SU-DHL-6 (cell line): ENCODE data around the gene FUOM.

Experiments used
- EZH2phosphoT487 ChIP-seq: fragments of 200-600 bp; sonication (generic), shearing (Covaris generic); conservative IDR thresholded peaks from 2 replicates; pipeline ENCODE4 v1.6.1; 2018; ENCODE audit warnings: mild to moderate bottlenecking, antibody characterized with exemption, low read length, moderate library complexity, mixed read lengths
- TF ChIP-seq, protein P1 (sequence below): fragments of 200-600 bp; sonication (generic); IDR thresholded peaks from one replicate; pipeline ENCODE4 v1.5.1; 2017; ENCODE audit warnings: antibody characterized with exemption, mild to moderate bottlenecking, low read length, moderate library complexity; ENCODE audit not compliant: insufficient read depth, poor library complexity, severe bottlenecking

DNA sequence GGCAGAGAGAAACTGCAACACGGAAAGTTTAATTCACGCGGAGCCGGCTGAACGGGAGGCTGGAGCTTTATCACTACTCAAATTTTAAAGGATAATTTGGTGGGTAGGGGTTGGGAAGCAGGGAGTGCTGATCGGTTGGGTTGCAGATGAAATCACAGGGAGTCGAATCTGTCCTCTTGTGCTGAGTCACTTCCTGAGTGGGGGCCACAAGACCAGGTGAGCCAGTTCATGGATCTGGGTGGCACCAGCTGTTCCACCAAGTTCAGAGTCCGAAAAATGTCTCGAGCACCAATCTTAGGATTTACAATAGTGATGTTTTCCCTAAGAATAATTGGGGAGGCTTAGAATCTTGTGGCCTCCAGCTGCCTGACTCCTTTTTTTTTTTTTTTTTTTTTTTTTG is 14.3 kb downstream of the FUOM start:
- TF ChIP-seq, protein P1, sequence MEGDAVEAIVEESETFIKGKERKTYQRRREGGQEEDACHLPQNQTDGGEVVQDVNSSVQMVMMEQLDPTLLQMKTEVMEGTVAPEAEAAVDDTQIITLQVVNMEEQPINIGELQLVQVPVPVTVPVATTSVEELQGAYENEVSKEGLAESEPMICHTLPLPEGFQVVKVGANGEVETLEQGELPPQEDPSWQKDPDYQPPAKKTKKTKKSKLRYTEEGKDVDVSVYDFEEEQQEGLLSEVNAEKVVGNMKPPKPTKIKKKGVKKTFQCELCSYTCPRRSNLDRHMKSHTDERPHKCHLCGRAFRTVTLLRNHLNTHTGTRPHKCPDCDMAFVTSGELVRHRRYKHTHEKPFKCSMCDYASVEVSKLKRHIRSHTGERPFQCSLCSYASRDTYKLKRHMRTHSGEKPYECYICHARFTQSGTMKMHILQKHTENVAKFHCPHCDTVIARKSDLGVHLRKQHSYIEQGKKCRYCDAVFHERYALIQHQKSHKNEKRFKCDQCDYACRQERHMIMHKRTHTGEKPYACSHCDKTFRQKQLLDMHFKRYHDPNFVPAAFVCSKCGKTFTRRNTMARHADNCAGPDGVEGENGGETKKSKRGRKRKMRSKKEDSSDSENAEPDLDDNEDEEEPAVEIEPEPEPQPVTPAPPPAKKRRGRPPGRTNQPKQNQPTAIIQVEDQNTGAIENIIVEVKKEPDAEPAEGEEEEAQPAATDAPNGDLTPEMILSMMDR: no peak
- no peak for TF ChIP-seq EZH2phosphoT487
